Spleen (tissue), 7 donors: ENCODE data around the gene PTPRN2.

Source experiments
- POLR2AphosphoS5 ChIP-seq, 3 donors: sonication (generic); formaldehyde crosslinking; IDR thresholded peaks; one replicate each; pipeline ENCODE4 v1.5.1; 2017; ENCODE audit warnings: antibody characterized with exemption in 3 of 3
- TF ChIP-seq, protein P1 (sequence below), 11 experiments: fragments of 200-600 bp in 7 of 11; fragments of 450-650 bp in 4 of 11; sonication (generic) in 4 of 11; IDR thresholded peaks in 8 of 11; conservative IDR thresholded peaks in 3 of 11; 1 replicate in 7 of 11; 2 replicates in 4 of 11; pipeline versions ENCODE4 v1.4.0 to v1.8.0; 2016 to 2021; ENCODE audit warnings: antibody characterized with exemption in 11 of 11, inconsistent platforms in 4 of 11, mild to moderate bottlenecking in 1 of 11
- donor health status: DM: no; HTN: no; CAD: no; lungs with moderate emphysema.
- donor health status: DM: no; HTN: no; CAD: no.
- donor health status: DM: no; HTN: no; CAD: no.

- TF ChIP-seq, protein P1, sequence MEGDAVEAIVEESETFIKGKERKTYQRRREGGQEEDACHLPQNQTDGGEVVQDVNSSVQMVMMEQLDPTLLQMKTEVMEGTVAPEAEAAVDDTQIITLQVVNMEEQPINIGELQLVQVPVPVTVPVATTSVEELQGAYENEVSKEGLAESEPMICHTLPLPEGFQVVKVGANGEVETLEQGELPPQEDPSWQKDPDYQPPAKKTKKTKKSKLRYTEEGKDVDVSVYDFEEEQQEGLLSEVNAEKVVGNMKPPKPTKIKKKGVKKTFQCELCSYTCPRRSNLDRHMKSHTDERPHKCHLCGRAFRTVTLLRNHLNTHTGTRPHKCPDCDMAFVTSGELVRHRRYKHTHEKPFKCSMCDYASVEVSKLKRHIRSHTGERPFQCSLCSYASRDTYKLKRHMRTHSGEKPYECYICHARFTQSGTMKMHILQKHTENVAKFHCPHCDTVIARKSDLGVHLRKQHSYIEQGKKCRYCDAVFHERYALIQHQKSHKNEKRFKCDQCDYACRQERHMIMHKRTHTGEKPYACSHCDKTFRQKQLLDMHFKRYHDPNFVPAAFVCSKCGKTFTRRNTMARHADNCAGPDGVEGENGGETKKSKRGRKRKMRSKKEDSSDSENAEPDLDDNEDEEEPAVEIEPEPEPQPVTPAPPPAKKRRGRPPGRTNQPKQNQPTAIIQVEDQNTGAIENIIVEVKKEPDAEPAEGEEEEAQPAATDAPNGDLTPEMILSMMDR (IDR thresholded peaks at IDR 0.05 in 8 of 11, conservative IDR thresholded peaks at IDR 0.05 in 3 of 11), result no peak
- no peak for TF ChIP-seq POLR2AphosphoS5 (IDR thresholded peaks at IDR 0.05)
These were observed 702.5 kb downstream of the PTPRN2 start for GRCh38 chr7:157885140-157885539.
